ENCODE results near the gene ZNF865. TPM values are rescaled to one million over a fixed set of nuclear protein-coding genes. Genes with fewer than 3 reads are reported as not detected.

ZNF865 gene
- total RNA-seq, 1 experiment from 2014 or later: 21.7 TPM

GRCh38 chr19:55653651-55654322 is 48.3 kb downstream of the ZNF865 start (continued):
- TF ChIP-seq GRHL2 (CRISPR knock-in tag; IDR thresholded peaks at IDR 0.05; ENCODE audit: insufficient replicate concordance, severe bottlenecking) (no peak), ZBTB43 (CRISPR knock-in tag; IDR thresholded peaks at IDR 0.05) (no peak), ZNF317 (CRISPR knock-in tag; IDR thresholded peaks at IDR 0.05; ENCODE audit: borderline replicate concordance, low read depth) (no peak), PRDM15 (CRISPR knock-in tag; IDR thresholded peaks at IDR 0.05) (no peak), NR3C1 (CRISPR knock-in tag; conservative IDR thresholded peaks at IDR 0.05; ENCODE audit: low read depth) (no peak), ZNF281 (CRISPR knock-in tag; IDR thresholded peaks at IDR 0.05) (no peak), ZNF232 (CRISPR knock-in tag; IDR thresholded peaks at IDR 0.05) (0 out of 2 replicates have a peak, but pooled peaks have one; percentile 32), EMX1 (CRISPR knock-in tag; IDR thresholded peaks at IDR 0.05) (no peak)

- POLR2A ChIA-PET: interaction anchor here (0.6 to 1.6 kb wide), 7 partner anchors 12 to 723 kb away, joined by 3 to 9 read pairs (median 3); partner anchors contain the start of gene FIZ1
- CTCF ChIA-PET: interaction anchor here (0.5 to 1.6 kb wide), 46 partner anchors 9 to 1192 kb away, joined by 3 to 57 read pairs (median 4); partner anchors contain the start of genes CDC42EP5, DNAAF3, FIZ1 and NAT14
- ATAC-seq: peak; percentile 87
- Mint-ChIP-seq H3K27me3 (ENCODE audit: low read depth) (peaks cover 3% of the 10 kb centered on the region; the same call in 1 of the 2 replicates), H3K4me3 (peak overlapping the region; percentile 93), H3K27ac (peak overlapping the region; percentile 98), H3K9me3 (no peaks in the 10 kb centered on the region), H3K36me3 (peaks cover 14% of the 10 kb centered on the region), H3K4me1 (peaks cover 38% of the 10 kb centered on the region)
- TF ChIP-seq ZNF512 (CRISPR knock-in tag; IDR thresholded peaks at IDR 0.05; ENCODE audit: borderline replicate concordance): no peak
- peak; percentile 100 for DNase-seq (ENCODE audit: low spot score)
These were observed 48.9 kb downstream of the ZNF865 start for GRCh38 chr19:55654323-55654867.
